IPS DF 4.7 (cell line): ENCODE data around the gene HOTAIR.

Experiments
- DNase-seq: peaks from one replicate; pipeline ENCODE4 v3.0.0-alpha.2; 2013; ENCODE audit warnings: low spot score; ENCODE audit errors: extremely low read depth

Gene HOTAIR

DNA sequence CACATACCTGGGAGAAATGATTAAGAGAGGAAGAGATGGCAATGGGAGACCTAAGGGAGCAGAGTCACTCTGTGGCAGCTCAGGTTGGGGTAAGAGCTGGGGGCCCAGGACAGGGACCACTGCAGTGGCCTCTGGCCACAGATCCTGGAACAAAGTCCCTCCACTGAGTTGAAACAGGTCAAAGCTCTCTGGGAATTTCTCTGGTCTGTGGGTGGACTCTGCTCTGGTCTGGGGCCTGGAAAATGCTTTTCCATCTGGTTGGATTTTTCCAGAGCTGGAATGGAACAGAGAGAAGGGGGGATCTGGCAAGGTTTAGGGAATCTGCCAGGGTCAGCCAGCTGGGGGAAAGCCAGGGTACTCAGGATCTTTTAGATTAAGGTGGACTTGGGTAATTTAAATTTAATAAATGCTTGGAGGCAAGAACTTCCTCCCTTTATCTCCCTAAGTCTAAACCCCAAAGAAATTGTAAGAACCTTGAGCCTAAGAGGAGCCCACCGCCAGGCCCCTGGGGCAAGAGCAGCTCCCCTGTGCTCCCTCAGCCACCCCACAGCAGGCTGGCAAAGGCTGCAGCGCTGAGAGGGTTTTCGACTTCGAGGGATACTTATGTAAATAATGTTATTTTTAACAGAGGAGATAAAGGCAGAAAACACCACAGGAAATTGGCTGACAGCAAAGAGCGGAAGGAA lies 13.9 kb upstream of the HOTAIR start:
- no peak for DNase-seq

DNA sequence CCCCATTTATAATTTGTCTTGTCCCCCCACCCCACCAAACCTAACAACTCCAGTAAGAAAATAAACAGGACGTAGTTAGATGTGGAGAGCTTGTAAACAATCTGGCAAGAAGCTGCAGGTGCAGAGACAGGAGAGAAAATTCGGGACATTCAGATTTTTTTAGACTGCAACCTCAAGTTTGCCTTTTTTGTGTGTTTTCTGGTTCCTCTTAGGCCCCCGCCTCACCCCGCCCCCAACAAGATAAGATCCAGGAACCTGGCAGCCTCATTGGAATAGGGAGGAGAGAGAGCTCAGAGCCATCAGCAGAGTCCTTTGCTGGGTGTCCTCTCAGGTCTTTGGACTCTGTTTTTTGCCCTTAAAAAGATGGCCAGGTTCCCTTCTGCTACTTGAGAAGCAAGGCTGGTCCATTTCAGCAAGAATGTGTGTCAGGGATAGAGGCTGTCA lies 13.1 kb upstream of the HOTAIR start:
- DNase-seq = no peak

DNA sequence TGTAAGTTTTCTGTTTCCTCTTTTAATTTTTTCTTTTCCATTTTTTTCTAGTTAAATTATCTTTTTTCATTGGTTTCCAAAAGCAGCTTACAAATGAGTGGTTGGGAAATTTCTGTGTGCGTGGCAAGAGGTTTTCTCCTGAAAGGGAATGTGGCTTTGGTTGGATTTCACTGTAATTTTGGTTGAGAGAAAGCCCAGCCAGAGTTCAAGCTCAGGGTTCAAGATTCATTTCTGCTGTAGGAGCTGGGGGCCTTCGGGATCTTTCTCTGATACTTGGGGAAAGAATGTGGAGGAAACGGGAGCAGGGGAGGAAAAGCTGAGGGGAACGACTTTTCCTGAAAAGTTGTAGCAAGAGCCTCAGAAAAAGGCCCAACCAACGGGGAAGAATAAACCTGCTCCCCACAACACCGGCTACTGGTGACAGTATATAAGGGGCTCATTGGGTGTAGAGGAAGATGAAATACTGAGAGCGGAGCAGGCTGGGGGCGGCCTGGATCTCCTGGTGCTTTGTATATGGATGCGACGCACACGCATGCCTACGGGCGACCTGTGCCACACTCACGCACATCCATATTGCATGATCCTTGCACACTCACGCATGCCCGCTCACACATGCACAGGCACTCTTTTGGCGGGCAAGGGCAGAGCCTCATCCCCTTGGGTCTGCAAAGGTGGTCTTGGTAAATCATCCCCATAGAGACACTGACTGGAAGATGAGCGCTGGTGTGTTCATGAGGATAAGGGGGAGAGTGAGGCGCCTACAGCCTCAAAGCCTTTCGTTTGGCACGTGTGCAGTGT lies 12.1 kb upstream of the HOTAIR start:
- DNase-seq = no peak

DNA sequence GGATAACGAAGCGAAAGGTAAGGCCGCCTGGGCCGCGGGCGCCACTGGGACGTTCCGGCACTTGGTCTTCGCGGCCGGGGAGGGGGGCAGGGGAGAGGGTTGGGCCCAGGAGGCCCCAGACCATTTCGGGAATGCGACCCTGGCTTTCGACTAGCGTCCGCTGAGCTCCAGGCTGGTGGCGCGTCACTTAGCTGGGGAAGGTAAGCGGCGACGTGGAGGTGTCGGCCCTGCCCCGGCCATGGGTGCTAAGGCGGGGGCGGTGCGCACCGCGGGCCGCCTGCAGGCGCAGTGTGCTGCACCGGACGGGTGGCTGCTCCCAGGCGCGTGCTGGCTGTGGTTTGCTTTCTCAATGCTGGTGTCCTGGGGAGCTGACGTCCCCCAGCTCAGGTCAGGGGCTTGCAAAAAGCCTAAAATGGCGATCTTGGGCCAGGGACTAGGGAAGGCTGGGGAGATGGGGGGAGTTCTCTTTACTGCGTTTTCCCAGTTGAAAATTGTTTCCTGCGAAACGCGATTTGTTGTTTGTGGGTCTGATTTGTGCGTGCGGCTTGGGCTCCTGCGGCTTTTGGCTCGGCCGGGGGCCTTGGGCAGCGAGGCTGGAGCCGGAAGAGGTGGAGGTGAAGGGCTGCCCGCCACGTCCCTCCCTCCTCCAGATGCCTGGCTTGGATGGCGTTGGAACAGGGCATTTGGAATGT lies 11.4 kb upstream of the HOTAIR start:
- DNase-seq = no peak

DNA sequence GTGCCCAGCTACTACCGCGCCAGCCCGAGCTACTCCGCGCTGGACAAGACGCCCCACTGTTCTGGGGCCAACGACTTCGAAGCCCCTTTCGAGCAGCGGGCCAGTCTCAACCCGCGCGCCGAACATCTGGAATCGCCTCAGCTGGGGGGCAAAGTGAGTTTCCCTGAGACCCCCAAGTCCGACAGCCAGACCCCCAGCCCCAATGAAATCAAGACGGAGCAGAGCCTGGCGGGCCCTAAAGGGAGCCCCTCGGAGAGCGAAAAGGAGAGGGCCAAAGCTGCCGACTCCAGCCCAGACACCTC lies 10.9 kb upstream of the HOTAIR start:
- no peak for DNase-seq

DNA sequence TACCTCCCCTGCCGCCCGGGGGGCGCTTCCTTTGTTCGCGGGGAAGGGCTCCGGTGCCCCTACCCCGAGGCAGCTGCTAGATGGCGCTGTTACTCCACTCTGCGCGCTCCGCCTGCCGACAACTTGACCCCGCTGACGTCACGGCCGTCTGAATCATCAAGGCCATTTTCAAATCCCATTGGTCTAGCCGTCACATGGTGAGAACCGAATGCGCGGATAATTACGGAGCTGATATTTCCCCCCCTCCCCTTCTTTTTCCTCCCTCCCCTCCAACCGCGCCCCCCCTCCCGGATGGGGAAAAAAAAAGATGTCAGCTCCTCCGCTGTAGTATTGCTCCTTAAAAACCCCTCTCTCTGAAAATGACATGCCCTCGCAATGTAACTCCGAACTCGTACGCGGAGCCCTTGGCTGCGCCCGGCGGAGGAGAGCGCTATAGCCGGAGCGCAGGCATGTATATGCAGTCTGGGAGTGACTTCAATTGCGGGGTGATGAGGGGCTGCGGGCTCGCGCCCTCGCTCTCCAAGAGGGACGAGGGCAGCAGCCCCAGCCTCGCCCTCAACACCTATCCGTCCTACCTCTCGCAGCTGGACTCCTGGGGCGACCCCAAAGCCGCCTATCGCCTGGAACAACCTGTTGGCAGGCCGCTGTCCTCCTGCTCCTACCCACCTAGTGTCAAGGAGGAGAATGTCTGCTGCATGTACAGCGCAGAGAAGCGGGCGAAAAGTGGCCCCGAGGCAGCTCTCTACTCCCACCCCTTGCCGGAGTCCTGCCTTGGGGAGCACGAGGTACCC lies 10.3 kb upstream of the HOTAIR start, which contains the start of gene HOXC10:
Gene HOXC10, plus strand, starts transcription at position 246 of the 791 bp plus-strand sequence. Its CDS starts 114 bp downstream, at position 360.
- no peak for DNase-seq

DNA sequence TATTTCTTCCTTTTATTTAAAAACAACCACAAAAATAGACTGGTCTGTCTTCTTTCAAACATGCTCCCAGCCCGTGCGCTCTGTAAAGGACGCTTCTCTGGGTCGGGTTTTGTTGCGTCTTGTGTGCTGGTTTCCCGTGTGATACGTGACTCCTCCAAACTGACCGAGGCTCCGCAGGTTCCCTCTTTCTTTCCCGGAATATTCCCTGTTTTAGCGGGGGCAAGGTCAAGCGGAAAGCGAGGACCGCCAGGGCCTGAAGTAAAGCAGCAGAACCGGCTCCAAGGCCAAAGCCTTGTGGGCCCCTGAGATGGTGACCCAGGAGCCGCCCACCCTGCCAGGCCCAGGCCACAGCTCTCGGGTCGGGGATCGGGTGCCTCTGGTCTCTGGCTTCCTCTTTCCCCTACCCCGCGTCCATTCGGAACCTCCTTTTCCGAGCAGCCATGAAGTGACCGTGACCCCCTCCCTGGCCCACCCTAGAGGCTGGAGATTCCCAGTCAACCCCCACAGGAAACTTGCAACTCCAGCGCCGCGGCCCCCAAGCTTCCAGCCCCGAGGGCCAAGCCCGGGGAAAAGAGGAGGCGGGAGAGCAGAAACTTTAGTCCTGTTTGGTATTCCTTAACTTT lies 9.3 kb upstream of the HOTAIR start:
- no peak for DNase-seq

DNA sequence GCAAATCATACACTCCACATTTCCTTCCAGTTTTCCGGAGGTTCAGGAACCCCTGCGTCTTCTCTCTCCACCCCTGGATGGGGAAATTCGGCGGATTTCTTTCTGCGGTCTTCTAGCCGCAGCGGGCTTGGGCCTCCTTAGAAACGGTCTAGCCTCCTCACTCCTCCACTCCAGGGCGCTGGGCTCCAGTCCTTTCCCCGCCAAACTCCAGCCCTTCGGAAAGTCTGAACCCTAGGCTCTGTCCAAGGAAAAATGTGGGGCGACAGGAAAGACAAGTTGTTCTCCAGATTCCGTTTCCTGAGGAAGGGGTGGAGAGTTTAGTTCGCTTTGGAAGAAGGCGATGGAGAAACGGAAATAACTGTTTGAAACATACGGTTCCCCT lies 8.8 kb upstream of the HOTAIR start:
- no peak for DNase-seq

DNA sequence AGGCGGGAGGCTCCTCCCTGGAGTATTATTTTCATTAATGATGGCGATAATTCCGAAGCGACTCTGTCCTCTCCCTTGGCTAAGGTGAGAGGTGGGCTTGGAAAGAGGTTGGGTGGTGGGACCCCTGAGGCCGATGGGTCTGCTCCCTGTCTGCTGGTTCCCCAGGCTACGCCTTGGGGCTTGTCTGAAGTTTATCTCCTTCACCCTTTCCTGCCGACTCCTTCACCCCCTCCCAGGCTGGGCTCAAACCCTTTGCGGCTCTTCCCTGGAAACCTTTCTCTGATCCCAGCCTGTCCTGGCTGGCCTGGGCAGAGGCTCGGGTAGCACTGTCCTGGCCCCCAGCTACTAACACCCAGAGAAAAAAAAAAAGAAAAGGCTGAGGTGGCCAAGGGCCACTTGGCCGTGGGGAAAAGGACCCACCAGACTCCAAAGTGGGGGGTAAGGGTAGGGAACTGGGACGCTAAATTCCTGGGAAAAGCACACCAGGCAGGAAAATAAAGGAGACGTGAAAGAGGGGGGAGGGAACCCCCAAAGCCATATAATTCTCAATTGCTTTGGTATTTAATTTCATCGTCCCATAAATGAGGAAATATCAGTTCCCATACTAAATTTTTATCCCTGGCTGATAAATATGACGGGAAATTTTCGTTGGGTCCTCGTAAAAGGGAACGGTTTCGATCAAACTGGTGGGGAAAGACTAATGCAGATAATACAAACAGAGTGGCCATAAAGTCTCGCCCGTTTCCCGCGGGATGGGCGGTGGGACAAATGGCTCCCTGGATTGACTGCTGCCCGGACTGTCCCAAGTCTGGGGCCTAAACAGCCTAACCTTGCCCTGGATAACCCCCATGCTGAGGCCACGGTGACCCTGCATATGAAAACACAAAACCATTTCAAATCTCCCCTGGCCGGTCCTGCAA lies 8.2 kb upstream of the HOTAIR start:
- DNase-seq = no peak

DNA sequence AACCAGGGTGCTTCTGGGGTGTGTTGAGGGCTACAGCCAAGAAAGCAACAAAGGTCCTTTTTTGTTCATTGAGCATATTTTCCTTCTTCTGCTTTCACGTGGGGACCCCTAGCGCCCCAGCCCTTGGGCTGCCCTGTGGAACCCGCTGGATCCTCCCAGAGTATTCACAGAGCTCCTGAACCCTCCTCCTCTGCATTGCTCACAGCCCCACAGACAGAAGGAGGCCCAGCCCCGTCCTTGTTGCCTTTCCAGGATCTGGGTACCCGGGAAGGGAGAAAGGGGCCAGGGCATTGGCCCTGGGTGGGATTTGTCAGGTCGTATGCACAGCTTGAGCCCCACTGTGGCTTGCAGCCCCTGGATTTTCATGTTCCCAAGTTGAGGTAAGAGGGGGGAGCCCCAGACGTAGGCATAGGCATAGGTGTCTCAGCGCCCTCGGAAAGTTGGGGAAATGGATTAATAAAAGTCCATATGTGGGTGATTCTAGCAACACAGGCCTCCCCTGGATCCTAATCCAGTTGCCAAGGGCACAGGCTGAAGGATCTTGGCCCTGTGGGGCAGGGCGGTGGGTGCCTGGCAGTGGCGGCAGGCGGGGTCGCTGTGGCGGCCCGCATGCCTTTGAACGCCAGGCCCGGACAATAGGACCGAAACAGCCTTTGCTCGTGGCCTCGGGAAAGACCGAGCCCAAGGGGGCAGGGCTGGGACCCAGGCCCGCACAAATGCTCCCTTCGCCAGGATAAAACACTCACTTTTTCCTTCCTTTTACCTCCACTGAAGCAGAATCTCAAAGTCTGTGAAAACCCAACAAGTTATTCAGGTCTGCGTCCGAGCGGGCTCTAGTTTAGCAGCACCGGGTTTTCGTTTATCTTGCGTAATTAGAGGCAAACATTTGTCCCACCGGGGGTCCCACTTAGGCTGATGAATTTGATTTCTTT lies 7.1 kb upstream of the HOTAIR start:
- DNase-seq = no peak

DNA sequence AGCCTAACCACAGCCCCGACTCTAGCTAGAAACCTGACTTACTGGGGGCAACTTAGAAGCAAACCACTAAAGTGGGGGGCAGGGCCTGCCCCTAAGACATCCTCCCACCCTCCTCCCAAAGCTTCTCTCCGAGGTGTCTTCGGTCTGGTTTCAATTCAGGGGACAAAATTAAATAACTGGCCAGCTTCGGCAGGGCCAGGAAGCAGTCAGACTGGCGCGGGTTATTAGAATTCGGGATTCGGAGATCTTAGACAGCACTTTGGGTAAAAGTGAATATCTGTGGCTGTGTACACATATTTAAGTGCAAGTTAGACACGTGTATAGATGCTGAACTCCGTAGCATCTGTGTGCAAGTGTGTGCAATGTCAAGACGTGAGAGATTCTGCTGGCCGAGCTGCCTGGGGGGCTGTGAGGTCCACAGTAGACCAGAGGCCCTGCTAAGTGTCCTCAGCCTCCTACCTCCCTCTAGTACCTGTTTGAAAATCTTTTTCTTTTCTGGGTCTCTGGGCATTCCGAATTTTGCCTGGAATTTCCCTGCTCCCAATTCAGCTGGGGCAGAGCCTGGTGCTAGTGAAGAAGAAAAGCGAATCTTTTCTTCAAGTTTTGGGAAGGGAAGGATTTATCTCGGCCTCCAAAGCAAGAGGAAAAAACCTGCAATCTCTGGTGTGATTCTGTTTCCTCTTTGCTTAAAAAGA lies 6.2 kb upstream of the HOTAIR start:
- no peak for DNase-seq

DNA sequence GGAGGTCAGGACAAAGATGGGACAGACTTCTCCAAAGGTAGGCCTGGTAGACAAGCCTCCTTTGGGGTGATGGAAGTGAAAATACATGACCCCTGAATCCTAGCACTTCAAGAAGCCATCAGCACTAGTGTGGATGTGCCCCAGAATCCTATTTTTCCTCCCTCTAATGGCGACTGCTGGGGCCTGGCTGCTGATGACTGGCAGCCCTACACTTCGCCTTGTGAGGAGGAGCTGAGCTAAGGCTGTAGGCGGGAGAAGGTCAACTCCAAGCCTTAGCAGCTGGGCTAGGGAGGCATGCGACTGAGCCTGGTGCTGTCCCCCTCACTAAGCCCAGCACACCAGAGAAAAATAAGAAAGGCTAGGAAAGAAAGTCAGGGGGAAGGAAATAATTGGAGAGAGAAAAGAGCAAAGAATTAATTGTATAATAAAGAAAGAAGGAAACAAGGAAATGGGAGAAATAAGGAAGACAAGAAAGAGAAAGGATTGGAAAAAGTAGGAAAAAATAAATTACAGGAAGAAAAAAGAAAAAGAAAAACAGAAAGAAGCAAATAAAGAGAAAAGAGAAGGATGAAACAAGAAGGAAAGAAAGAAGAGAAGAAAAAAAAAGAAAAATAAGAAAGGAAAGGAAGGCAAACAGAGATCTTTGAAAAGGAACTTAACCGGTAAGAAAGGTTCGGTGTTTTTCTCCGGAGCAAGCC lies 5.5 kb upstream of the HOTAIR start:
- no peak for DNase-seq

DNA sequence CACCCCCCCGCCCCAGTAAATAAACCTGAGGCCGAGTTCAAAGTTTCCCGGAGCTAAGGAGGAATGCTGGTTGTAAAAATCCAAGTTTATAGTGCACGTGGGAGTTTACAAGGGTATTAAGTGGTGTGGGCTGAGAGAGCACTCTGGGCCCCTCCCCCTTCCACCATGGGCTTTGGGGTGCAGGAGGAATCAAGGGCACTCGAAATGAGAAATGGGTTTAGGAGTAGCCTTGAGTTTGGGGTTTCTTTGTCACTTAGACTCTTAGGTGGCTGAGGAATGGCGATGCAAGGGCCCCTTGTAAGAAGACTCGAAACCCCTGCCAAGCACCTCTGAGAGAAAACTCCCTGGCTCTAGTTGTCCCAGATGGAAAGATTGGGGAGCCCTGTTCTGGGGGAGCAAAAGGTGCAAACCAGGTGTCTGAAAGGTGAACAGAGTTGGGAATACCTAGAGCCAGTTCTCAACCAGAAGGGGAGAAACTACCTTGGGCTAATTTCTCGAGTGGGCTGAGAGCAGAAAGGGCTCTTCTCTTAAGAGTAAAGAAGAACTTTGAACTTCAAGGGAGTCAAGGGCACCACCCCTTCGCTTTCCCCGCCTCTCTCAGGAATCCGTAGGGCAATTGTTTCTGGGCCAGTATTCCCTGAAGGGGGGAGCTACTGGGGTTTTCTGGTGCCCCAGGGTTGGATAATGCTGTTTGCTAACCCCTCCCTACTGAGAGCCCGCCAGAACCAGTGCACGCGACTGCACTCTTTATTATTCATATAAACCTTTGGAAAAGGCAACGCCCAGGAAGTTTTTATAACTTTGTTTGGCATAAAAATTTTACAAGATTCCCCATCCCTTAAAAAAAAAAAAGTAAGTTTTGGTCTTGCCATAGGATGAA lies 4.0 kb upstream of the HOTAIR start:
- no peak for DNase-seq

DNA sequence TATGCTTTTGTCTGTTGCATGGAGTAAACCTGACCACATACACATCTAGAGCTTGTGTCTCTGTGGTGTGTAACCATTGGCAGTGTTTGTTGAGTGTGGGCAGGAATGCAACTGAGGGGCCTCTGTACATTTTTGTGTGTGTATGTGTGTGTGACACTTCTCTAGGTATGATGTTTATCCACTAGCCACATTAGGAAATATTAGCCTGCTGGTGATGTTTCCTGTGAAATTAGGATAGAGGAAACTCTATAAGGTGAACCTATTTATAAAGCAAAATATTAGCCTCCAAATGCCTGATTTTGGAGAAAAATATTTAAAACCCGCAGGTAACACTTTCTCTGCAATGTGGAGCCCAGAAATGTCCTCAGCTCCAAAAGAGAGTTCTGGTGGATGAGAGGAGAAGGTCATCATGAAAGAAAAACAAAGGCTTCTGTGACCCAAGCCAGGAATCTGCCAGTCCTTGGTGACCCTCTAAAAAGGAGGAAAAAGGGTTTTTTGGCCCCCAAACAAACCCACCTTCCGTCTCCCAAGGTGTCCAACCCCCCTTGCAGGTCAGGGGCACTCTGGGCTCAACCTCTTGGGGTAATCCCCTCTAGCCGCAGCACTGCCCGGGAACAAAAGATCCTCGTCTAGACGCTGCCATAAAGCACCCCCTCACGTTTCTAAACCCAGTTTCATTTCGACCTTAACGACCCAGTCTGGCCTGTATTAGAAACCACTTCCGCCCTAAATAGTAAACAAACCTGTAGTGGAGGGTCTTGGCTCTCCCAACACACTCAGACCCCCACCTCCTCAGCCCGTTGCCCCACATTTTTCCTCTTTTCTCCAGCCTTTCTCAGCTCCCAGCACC lies 3.1 kb upstream of the HOTAIR start:
- DNase-seq = no peak

DNA sequence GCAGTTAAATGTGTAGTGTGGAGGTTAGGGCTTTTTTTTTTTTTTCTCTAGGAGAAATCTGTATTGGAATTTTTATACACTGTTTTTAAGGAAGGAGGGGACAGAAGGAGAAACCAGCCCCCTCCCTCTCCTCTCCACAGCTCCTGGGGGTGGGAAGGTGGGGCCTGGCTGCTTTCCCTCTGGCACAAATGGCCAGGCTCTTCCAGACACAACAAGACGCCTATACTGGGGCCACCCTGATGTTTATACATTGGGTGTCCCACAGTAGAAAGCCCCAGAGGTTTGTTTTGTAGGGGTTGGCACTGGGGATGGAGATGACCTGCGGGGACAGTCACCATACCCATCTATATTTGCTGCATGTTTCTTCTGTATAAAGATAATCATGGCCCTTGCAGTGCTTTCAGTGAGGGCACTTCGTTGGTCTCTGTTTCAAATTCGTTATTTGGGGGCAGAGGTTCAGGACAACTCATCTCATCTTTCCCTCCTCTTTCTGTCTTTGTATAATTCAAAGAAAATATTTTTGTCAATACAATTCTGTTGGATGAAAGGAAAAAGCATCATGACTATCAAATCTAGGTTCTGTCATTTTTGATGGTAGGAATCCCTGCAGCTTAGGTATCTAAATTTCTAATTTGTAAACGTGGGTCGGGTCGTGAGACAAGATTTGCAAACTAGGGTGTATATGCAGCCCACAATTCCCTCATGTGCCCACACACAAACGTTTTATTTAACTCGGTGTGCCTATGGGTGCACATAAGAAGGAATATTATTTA lies 2.3 kb upstream of the HOTAIR start:
- no peak for DNase-seq
